ENCODE measurements around the gene ARFGEF3. TPM values are rescaled to one million over a fixed set of nuclear protein-coding genes. Genes with fewer than 3 reads are reported as not detected.

The ARFGEF3 gene
- total RNA-seq, 2 experiments from 2014 or later: 1.6 to 1.7 TPM

GRCh38 chr6:138235693-138236092, 74.0 kb downstream of the ARFGEF3 start:
- no peak for DNase-seq
- H3K9me3 Mint-ChIP-seq: no peaks in the 10 kb centered on the region
- no peaks in the 10 kb centered on the region for H3K36me3 Mint-ChIP-seq
- H3K27me3 Mint-ChIP-seq: peaks cover 17% of the 10 kb centered on the region
- no peak overlapping the region for H3K4me3 Mint-ChIP-seq
- H3K4me1 Mint-ChIP-seq: no peaks in the 10 kb centered on the region
- no peak overlapping the region for H3K27ac Mint-ChIP-seq

GRCh38 chr6:138237463-138237862, 75.7 kb downstream of the ARFGEF3 start:
- no peak overlapping the region for H3K4me3 Mint-ChIP-seq
- H3K9me3 Mint-ChIP-seq: no peaks in the 10 kb centered on the region

DNA sequence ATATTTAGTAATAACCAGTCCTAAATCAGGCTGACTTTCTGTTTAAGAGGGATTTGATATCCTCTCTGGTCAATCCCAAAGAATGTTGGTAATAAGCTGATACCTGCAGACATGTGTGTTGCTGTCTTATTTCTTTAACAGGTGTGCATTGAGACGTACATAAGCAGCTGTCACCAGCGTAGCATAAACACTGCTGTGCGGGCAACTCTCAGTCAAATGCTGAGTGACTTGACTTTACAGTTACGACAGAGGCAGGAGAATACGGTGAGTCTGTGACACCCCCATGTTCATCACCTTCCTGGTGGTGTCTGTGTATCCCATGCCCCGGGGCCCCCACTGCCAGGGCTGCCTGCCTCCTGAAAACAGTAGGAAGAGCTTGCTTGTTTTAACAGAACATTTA, 76.6 kb downstream of the ARFGEF3 start:
- no peaks in the 10 kb centered on the region for H3K9me3 Mint-ChIP-seq

More at GRCh38 chr6:138237463-138237862, 75.7 kb downstream of the ARFGEF3 start:
- Mint-ChIP-seq H3K27ac (no peak overlapping the region), H3K4me1 (no peaks in the 10 kb centered on the region), H3K27me3 (peaks cover 25% of the 10 kb centered on the region), H3K36me3 (no peaks in the 10 kb centered on the region)
- no peak for DNase-seq

GRCh38 chr6:138239774-138240173, 78.0 kb downstream of the ARFGEF3 start:
- H3K27me3 Mint-ChIP-seq: peaks cover 29% of the 10 kb centered on the region
- no peak for DNase-seq
- no peaks in the 10 kb centered on the region for H3K36me3 Mint-ChIP-seq
- H3K4me3 Mint-ChIP-seq: no peak overlapping the region
- no peak overlapping the region for H3K27ac Mint-ChIP-seq
- H3K4me1 Mint-ChIP-seq: no peaks in the 10 kb centered on the region
- no peaks in the 10 kb centered on the region for H3K9me3 Mint-ChIP-seq

More for the DNA sequence above, 76.6 kb downstream of the ARFGEF3 start:
- no peak for DNase-seq
- no peak overlapping the region for H3K27ac Mint-ChIP-seq
- no peaks in the 10 kb centered on the region for H3K36me3 Mint-ChIP-seq
- H3K4me1 Mint-ChIP-seq: no peaks in the 10 kb centered on the region
- H3K4me3 Mint-ChIP-seq: no peak overlapping the region
- H3K27me3 Mint-ChIP-seq: peaks cover 31% of the 10 kb centered on the region

DNA sequence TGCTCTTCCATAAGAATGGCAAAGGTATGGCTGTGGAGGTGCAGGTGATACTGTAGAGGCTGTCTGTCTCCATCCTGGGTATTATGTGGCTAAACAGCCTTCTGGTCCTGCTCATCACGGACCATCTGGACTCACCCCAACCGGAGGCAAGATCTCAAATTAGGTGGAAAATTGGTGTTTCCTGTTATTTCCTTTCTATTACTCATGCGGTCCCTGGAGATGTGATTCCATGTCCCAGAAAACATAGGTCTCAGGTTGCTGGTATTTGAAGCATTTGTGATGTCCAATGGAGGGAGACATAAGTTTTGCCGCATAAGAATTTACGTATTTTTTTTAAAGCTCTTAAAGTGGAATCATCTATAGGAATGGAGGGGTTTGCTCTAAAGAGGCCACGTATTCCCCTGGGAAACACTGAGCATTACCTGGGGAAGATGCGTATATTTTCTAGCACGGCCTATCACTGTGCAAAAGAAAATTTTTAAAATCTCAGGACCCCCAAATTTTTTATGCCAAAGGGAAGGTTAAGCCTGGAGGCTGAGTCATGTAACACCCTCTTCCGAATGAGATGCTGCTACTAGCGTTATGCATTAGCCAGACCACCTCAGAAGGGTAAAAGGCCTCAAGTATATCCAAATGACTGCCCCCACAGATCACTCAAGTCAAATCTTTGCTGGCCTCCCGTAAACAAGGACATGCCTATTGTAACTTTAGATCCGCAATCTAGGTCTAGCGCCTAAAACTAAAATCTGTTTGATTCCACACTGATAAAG, 78.9 kb downstream of the ARFGEF3 start:
- Mint-ChIP-seq H3K27ac (no peak overlapping the region), H3K4me1 (no peaks in the 10 kb centered on the region), H3K4me3 (no peak overlapping the region), H3K9me3 (no peaks in the 10 kb centered on the region), H3K36me3 (no peaks in the 10 kb centered on the region), H3K27me3 (peaks cover 29% of the 10 kb centered on the region)
- no peak for DNase-seq

- no peak overlapping the region for H3K27ac Mint-ChIP-seq
- DNase-seq: no peak
- no peaks in the 10 kb centered on the region for H3K9me3 Mint-ChIP-seq
- peaks cover 33% of the 10 kb centered on the region for H3K27me3 Mint-ChIP-seq
- no peaks in the 10 kb centered on the region for H3K36me3 Mint-ChIP-seq
- no peak overlapping the region for H3K4me3 Mint-ChIP-seq
- H3K4me1 Mint-ChIP-seq: no peaks in the 10 kb centered on the region
These were observed 79.6 kb downstream of the ARFGEF3 start for GRCh38 chr6:138241381-138241780.

- Mint-ChIP-seq H3K9me3 (no peaks in the 10 kb centered on the region), H3K36me3 (no peaks in the 10 kb centered on the region), H3K4me3 (no peak overlapping the region), H3K4me1 (no peaks in the 10 kb centered on the region), H3K27me3 (peaks cover 35% of the 10 kb centered on the region), H3K27ac (no peak overlapping the region)
- no peak for DNase-seq
These were observed 80.2 kb downstream of the ARFGEF3 start for GRCh38 chr6:138241934-138242333.

DNA sequence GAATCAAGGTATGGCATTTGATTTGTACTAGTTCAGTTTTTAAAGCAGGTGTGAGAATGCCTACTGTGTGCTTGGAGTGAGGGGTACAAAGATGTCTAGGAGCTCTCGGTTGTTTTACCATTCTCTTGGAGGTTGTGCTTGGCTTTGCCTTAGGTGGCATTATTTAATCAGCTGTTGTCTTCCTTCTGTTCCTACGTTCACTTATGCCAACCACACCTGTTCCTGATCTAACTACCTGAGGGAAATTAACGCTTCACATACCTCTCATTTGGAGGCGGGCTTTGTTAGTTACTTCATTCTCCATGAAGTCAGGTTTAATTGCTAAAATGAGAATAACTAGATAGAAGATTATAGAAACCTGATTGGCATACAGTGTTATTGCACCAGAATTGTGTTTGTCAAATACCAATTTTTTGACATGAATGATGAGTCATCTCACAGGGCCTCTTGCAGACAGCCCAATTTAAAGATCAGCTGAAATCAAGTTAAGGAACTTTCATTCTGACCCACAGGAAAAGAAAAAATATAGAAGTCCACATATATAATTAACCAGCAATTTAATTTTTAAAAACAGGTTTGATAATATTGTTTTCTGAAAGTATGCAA, 81.4 kb downstream of the ARFGEF3 start:
- DNase-seq: no peak
- no peak overlapping the region for H3K27ac Mint-ChIP-seq
- peaks cover 30% of the 10 kb centered on the region for H3K27me3 Mint-ChIP-seq
- H3K36me3 Mint-ChIP-seq: no peaks in the 10 kb centered on the region
- H3K4me1 Mint-ChIP-seq: no peaks in the 10 kb centered on the region
- no peak overlapping the region for H3K4me3 Mint-ChIP-seq
- H3K9me3 Mint-ChIP-seq: no peaks in the 10 kb centered on the region

DNA sequence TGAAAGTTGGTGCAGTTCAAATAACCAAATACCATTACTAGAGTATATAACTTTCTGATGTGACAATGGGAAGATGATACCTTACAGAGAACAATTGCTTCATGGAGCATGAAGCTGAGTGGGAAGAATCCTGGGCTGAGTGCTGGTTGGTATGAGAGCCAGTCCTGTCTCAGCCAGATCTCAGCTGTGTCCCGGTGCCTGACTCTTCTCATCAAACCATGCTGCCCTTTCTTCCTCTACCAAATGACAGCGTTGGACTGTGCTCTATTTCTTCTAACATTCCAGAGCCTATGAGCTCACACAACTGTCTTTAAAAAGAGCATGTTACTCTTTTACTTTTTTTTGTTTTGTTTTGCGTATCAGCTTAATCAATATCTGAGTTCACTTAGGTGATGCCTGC, 84.0 kb downstream of the ARFGEF3 start:
- Mint-ChIP-seq H3K4me3 (no peak overlapping the region), H3K4me1 (no peaks in the 10 kb centered on the region), H3K27me3 (peaks cover 23% of the 10 kb centered on the region), H3K36me3 (no peaks in the 10 kb centered on the region), H3K9me3 (no peaks in the 10 kb centered on the region), H3K27ac (no peak overlapping the region)
- DNase-seq: no peak

GRCh38 chr6:138246650-138247440, 85.1 kb downstream of the ARFGEF3 start:
- Mint-ChIP-seq H3K4me3 (no peak overlapping the region), H3K36me3 (no peaks in the 10 kb centered on the region), H3K27me3 (peaks cover 20% of the 10 kb centered on the region), H3K9me3 (no peaks in the 10 kb centered on the region), H3K27ac (no peak overlapping the region), H3K4me1 (no peaks in the 10 kb centered on the region)
- no peak for DNase-seq

DNA sequence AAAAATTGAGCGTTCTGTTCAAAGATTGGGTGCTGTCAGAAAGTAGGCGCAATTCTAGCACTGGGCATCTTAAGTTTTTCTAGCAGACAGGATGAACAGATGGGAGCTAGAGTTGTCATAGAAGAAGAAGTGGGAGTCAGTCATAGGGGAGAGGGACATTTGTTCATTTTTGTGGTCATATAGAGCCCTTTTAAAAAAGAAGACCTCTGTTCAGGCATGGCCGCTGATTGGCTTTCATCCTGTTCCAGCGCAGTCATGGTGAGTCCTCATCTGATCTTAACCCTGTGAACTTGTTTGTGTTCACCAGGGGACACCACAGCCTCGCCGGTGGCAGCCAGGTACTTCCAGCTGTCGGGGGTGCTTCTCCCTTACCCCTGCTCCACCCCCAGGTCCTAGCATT, 86.3 kb downstream of the ARFGEF3 start:
- no peak overlapping the region for H3K27ac Mint-ChIP-seq
- H3K4me3 Mint-ChIP-seq: no peak overlapping the region
- H3K9me3 Mint-ChIP-seq: no peaks in the 10 kb centered on the region

GRCh38 chr6:138248878-138249277, 87.1 kb downstream of the ARFGEF3 start:
- Mint-ChIP-seq H3K27me3 (peaks cover 6% of the 10 kb centered on the region), H3K4me1 (no peaks in the 10 kb centered on the region), H3K27ac (no peak overlapping the region), H3K36me3 (no peaks in the 10 kb centered on the region), H3K4me3 (no peak overlapping the region), H3K9me3 (no peaks in the 10 kb centered on the region)
- no peak for DNase-seq

More for the DNA sequence above, 86.3 kb downstream of the ARFGEF3 start:
- H3K27me3 Mint-ChIP-seq: peaks cover 12% of the 10 kb centered on the region
- no peaks in the 10 kb centered on the region for H3K36me3 Mint-ChIP-seq
- no peak for DNase-seq
- no peaks in the 10 kb centered on the region for H3K4me1 Mint-ChIP-seq

GRCh38 chr6:138250053-138250452, 88.3 kb downstream of the ARFGEF3 start:
- Mint-ChIP-seq H3K27ac (no peak overlapping the region), H3K4me1 (no peaks in the 10 kb centered on the region), H3K27me3 (peaks cover 6% of the 10 kb centered on the region), H3K9me3 (no peaks in the 10 kb centered on the region), H3K4me3 (no peak overlapping the region), H3K36me3 (no peaks in the 10 kb centered on the region)
- no peak for DNase-seq

DNA sequence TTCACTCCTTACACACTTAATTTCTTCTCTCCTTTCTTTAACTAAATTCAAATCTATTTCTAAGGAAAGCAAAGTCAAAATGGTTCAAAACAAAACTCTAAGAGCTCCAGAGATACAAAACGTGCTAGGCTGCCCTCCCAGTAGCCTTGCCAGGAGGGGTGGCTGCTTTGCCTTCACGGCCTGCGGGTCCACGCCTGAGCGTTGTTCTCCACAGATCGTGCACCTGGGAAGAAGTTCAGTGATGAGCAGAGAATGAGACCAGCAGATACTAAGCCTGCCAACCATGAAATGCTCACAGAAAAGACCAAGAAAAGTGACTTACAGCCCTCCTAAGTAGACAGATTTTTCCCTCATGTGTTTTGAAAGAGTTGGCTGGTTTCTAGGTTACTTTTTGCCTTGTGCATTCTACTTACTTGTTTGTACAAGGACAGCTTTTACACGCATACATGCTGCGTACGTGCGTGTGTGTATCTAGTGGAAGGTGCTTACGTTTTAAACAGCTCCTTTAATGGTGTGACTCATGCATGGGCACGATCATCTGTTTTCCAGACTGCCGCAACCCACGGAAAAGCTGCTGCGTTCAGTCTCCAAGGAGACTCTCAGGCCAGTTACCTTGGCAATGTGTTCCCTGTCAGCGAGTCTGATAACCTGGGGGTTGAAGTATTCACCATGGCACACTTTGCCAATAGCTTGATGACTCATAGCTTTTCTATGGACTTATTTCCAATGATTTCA, 88.9 kb downstream of the ARFGEF3 start:
- Mint-ChIP-seq H3K36me3 (no peaks in the 10 kb centered on the region), H3K4me1 (no peaks in the 10 kb centered on the region), H3K4me3 (no peak overlapping the region), H3K27ac (no peak overlapping the region), H3K27me3 (peaks cover 10% of the 10 kb centered on the region), H3K9me3 (no peaks in the 10 kb centered on the region)
- no peak for DNase-seq

- Mint-ChIP-seq H3K27me3 (peaks cover 7% of the 10 kb centered on the region), H3K4me1 (no peaks in the 10 kb centered on the region), H3K36me3 (no peaks in the 10 kb centered on the region)
These were observed 92.0 kb downstream of the ARFGEF3 start for GRCh38 chr6:138253731-138254130.

More at GRCh38 chr6:138253731-138254130, 92.0 kb downstream of the ARFGEF3 start:
- no peak for DNase-seq
- Mint-ChIP-seq H3K4me3 (no peak overlapping the region), H3K9me3 (no peaks in the 10 kb centered on the region), H3K27ac (no peak overlapping the region)
